HepG2 (cell line): ENCODE data around the gene SND1. TPM values are rescaled to one million over a fixed set of nuclear protein-coding genes. Genes with fewer than 3 reads are reported as not detected.

ENCODE experiments used
- ATAC-seq: fragments of 200-7000 bp; cut with Tn5 transposase; 3 replicates; pipeline ENCODE4 v1.9.1; 2020; ENCODE audit warnings: mild to moderate bottlenecking, moderate library complexity
- BruUV-seq: library from RNA; stranded (reverse); fragments of 400-500 nt; replicated peaks from 2 replicates; lab custom pipeline; 2021; lab: Mats Ljungman, UMichigan
- CTCF ChIA-PET: fragments of 300-600 bp; formaldehyde crosslinking; extraction: SDS; loops from one replicate; lab custom pipeline; 2021; ENCODE audit warnings: low total read pairs, inconsistent platforms, low intra/inter-chr PET ratio; lab: Yijun Ruan, JAX
- POLR2A ChIA-PET: fragments of 350-600 bp; sonication (Branson Sonifier 250); formaldehyde crosslinking; loops from one replicate; lab custom pipeline; 2020; ENCODE audit warnings: antibody characterized with exemption, inconsistent platforms; lab: Yijun Ruan, JAX
- DNase-seq: peaks from one replicate; pipeline ENCODE4 v3.0.0-alpha.2; 2015; ENCODE audit warnings: low spot score
- FAIRE-seq: peaks from 3 replicates; lab custom pipeline; 2011; peaks lifted over from hg19 to GRCh38; lab: Jason Lieb, UNC
- H2AFZ ChIP-seq: one replicate; pipeline ENCODE4 v1.6.1; 2011; ENCODE audit warnings: low read length, inconsistent platforms
- H3K27ac ChIP-seq: fragments of 300-600 bp; 3 replicates; pipeline ENCODE4 v1.8.0; 2011; ENCODE audit warnings: mixed run types, mild to moderate bottlenecking, mixed read lengths, low read length, inconsistent platforms; ENCODE audit not compliant: insufficient read depth; ENCODE audit errors: extremely low read length
- H3K27me3 ChIP-seq, 2 experiments: fragments of 200-600 bp in 1 of 2; 2 replicates in 1 of 2; 3 replicates in 1 of 2; pipeline versions ENCODE4 v1.6.0 to v1.8.0; 2011; ENCODE audit warnings: low read length in 2 of 2, mild to moderate bottlenecking in 2 of 2, moderate library complexity in 2 of 2, inconsistent platforms in 1 of 2; ENCODE audit not compliant: insufficient read depth in 2 of 2, control insufficient read depth in 1 of 2
- H3K36me3 ChIP-seq, 2 experiments: fragments of 200-600 bp in 1 of 2; replicated peaks in 1 of 2; 2 replicates in 1 of 2; 3 replicates in 1 of 2; pipeline versions ENCODE4 v1.5.1 to v1.8.0; 2011; ENCODE audit warnings: low read length in 2 of 2, inconsistent platforms in 1 of 2; ENCODE audit not compliant: insufficient read depth in 2 of 2, control insufficient read depth in 1 of 2
- H3K4me1 ChIP-seq: 2 replicates; pipeline ENCODE4 v1.5.1; 2012; ENCODE audit warnings: low read length, inconsistent platforms; ENCODE audit not compliant: insufficient read depth
- H3K4me2 ChIP-seq: 2 replicates; pipeline ENCODE4 v1.6.0; 2011; ENCODE audit warnings: low read depth, low read length, inconsistent platforms
- H3K4me3 ChIP-seq, 3 experiments: fragments of 200-600 bp in 1 of 3; sonication (generic), shearing (Covaris generic) in 1 of 3; replicated peaks in 1 of 3; 2 replicates each; pipeline ENCODE4 v1.5.1; 2011 to 2016; ENCODE audit warnings: low read length in 3 of 3, inconsistent platforms in 2 of 3, low read depth in 2 of 3, mild to moderate bottlenecking in 2 of 3, control low read depth in 1 of 3, mixed read lengths in 1 of 3; ENCODE audit not compliant: insufficient read depth in 1 of 3
- H3K79me2 ChIP-seq: one replicate; pipeline ENCODE4 v1.6.1; 2011; ENCODE audit warnings: low read length, inconsistent platforms; ENCODE audit not compliant: insufficient read depth
- H3K9ac ChIP-seq: 2 replicates; pipeline ENCODE4 v1.6.0; 2011; ENCODE audit warnings: mild to moderate bottlenecking, low read depth, low read length, inconsistent platforms; ENCODE audit not compliant: insufficient read depth
- H3K9me3 ChIP-seq: 2 replicates; pipeline ENCODE4 v1.5.1; 2012; ENCODE audit warnings: mild to moderate bottlenecking, low read length
- H4K20me1 ChIP-seq: 2 replicates; pipeline ENCODE4 v1.6.0; 2011; ENCODE audit warnings: inconsistent platforms, mild to moderate bottlenecking, low read length, moderate library complexity; ENCODE audit not compliant: insufficient read depth
- CREBL2 ChIP-seq: sonication (generic); formaldehyde crosslinking; IDR thresholded peaks from 2 replicates; pipeline ENCODE4 v1.8.1; 2023; ENCODE audit warnings: missing genetic modification reagents, mild to moderate bottlenecking, borderline replicate concordance
- REXO4 ChIP-seq: sonication (generic); formaldehyde crosslinking; IDR thresholded peaks from 2 replicates; pipeline ENCODE4 v1.8.0; 2022; ENCODE audit warnings: missing genetic modification reagents, mild to moderate bottlenecking, borderline replicate concordance
- SIN3A ChIP-seq: IDR thresholded peaks from 2 replicates; pipeline ENCODE4 v1.6.1; 2011; ENCODE audit warnings: low read depth, mild to moderate bottlenecking, control low read depth, low read length, borderline replicate concordance
- SNAPC2 ChIP-seq: sonication (generic); formaldehyde crosslinking; IDR thresholded peaks from 2 replicates; pipeline ENCODE4 v1.8.1; 2022; ENCODE audit warnings: mild to moderate bottlenecking, missing genetic modification reagents
- ZNF407 ChIP-seq: sonication (generic); formaldehyde crosslinking; IDR thresholded peaks from one replicate; pipeline ENCODE4 v1.5.1; 2020; ENCODE audit warnings: mild to moderate bottlenecking, missing genetic modification reagents; ENCODE audit errors: not compliant biosample characterization
- ZNF674 ChIP-seq: sonication (generic); formaldehyde crosslinking; IDR thresholded peaks from 2 replicates; pipeline ENCODE4 v1.5.0; 2020; ENCODE audit warnings: low read depth, mild to moderate bottlenecking, missing genetic modification reagents
- ZNF879 ChIP-seq: sonication (generic); formaldehyde crosslinking; IDR thresholded peaks from 2 replicates; pipeline ENCODE4 v1.8.1; 2023; ENCODE audit warnings: missing genetic modification reagents
- ZXDC ChIP-seq: sonication (generic); formaldehyde crosslinking; IDR thresholded peaks from 2 replicates; pipeline ENCODE4 v1.5.0; 2020; ENCODE audit warnings: mild to moderate bottlenecking, missing genetic modification reagents
- WGBS: methylation state at CpG from one replicate; pipeline ENCODE4 v1.1.6; 2017; ENCODE audit warnings: low lambda C conversion rate; 5-methylcytosine and 5-hydroxymethylcytosine counted together
- in situ Hi-C: cut with HindIII; loops from 2 replicates; pipeline ENCODE4 v1.10.0; 2017; ENCODE audit warnings: low pct_unique_long_range_greater_than_20kb; ENCODE audit not compliant: extremely low pct_ligation_motif_present
- intact Hi-C: fragments of 100-400 bp; cut with micrococcal nuclease; formaldehyde crosslinking; loops from one replicate; pipeline ENCODE4 v1.10.0; 2022; ENCODE audit not compliant: unreplicated experiment
- polyA plus RNA-seq, 8 experiments: library from polyadenylated mRNA; depleted of rRNA in 3 of 8; stranded (reverse) in 7 of 8; unstranded in 1 of 8; fragments of >200 nt; fragmentation: Illumina TruSeq in 4 of 8; extraction: Trizol in 4 of 8; gene quantifications; 2 replicates each; pipeline versions ENCODE4 v1.2.1 to v1.2.3, GENCODE V29; 2011 to 2016; ENCODE audit warnings: low read depth in 4 of 8, missing spikeins in 1 of 8, mixed read lengths in 1 of 8; ENCODE audit not compliant: insufficient read depth in 1 of 8
- total RNA-seq, 5 experiments: library from RNA; depleted of rRNA; stranded (reverse); fragments of >200 nt; fragmentation: Illumina TruSeq; extraction: Trizol; gene quantifications; 2 replicates each; pipeline ENCODE4 v1.2.3, GENCODE V29; 2016; ENCODE audit warnings: low read depth in 1 of 5

Gene SND1
- total and polyA plus RNA-seq, 2 of the 13 experiments (the other 11 are each of a cell fraction or from before 2014, with no cell fraction given) = 110 to 182 TPM

- TF ChIP-seq ZNF407 (CRISPR knock-in tag) = no peak
- TF ChIP-seq REXO4 (CRISPR knock-in tag) = no peak
- TF ChIP-seq CREBL2 (CRISPR knock-in tag) = no peak
Measured at GRCh38 chr7:127948312-127948711, 296.3 kb downstream of the SND1 start (continued).

GRCh38 chr7:127948930-127949329 lies 296.9 kb downstream of the SND1 start:
- Histone ChIP-seq H3K27me3 (no peaks in the 10 kb centered on the region), H3K4me2 (no peak overlapping the region), H3K4me3 (no peak overlapping the region), H3K9ac (no peak overlapping the region), H3K79me2 (no peaks in the 10 kb centered on the region), H3K4me1 (no peaks in the 10 kb centered on the region), H4K20me1 (no peaks in the 10 kb centered on the region), H3K36me3 (peaks cover 6 to 44% of the 10 kb centered on the region in 2 experiments), H3K27ac (no peak overlapping the region)
- intact Hi-C loops (no loop called here), in situ Hi-C loops (no loop called here)
- WGBS = 98% methylated on average over 2 of the region's 2 CpGs
- CTCF ChIA-PET = no interaction called here
- ATAC-seq (no peak), FAIRE-seq (no peak), DNase-seq (no peak)
- POLR2A ChIA-PET = interaction anchor here (0.6 kb wide), 1 partner anchor 51 kb away, joined by 3 read pairs; no protein-coding TSS in a partner anchor
- no peak for TF ChIP-seq SIN3A
- no peak for TF ChIP-seq SNAPC2 (CRISPR knock-in tag)
- no peak for TF ChIP-seq ZXDC (CRISPR knock-in tag)
- TF ChIP-seq ZNF879 (CRISPR knock-in tag) = no peak
- TF ChIP-seq ZNF674 (CRISPR knock-in tag) = no peak
- TF ChIP-seq, all 625 proteins: peak for 0
- Histone ChIP-seq H2AFZ (no peak overlapping the region), H3K9me3 (no peaks in the 10 kb centered on the region)
- no TSS peak for BruUV-seq
